ENCODE results near the gene CA10.

DNA sequence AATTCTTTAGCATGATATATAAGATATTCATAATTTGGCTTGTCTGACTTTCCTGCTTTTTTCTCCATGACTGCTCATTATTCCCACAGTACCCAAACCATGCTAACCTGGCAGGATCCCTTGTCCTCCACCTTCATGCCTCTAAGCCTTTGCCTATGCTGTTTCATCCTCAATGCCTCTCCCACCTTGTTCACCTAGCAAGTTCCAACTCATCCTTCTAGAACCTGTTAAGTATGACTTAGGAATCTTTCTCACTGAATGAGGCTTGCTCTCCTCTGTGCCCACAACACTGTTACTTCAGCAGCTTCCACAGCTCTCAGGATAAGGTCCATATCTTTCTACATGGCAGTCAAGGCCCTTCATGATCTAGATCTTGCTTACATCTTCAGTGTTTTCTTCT lies 34.0 kb downstream of the CA10 start:
- TF ChIP-seq YY1 (IDR thresholded peaks at IDR 0.05; ENCODE audit: insufficient read depth, insufficient read length) (no peak), ZNF274 (IDR thresholded peaks at IDR 0.05; ENCODE audit: low read depth, low read length) (no peak), SUZ12 (IDR thresholded peaks at IDR 0.05; ENCODE audit: extremely low read depth, insufficient read depth, insufficient read length) (no peak)
